Activated naive CD4-positive, alpha-beta T cell treated with anti-CD3 and anti-CD28 coated beads, Interleukin-2, amount 10 ng/mL, durations not matched to agents 7 days and 5 days (primary cell): ENCODE results near the gene TRANK1.
A peak's percentile ranks its signal among the peaks of the same experiment; 100 is the strongest.

Experiments
- CTCF ChIA-PET: fragments of 350-600 bp; sonication (Branson Sonifier 250); formaldehyde crosslinking; loops from one replicate; lab custom pipeline; 2021; ENCODE audit warnings: antibody characterized with exemption; lab: Charles Lee
- DNase-seq: peaks from one replicate; pipeline ENCODE4 v3.0.0-alpha.2; 2020
- H3K27ac Mint-ChIP-seq: one replicate; pipeline ENCODE4 v1.8.0; 2021; ENCODE audit warnings: mild to moderate bottlenecking, moderate library complexity, mixed read lengths
- H3K27me3 Mint-ChIP-seq: one replicate; pipeline ENCODE4 v1.8.0; 2021; ENCODE audit warnings: mild to moderate bottlenecking, mixed read lengths
- H3K36me3 Mint-ChIP-seq: one replicate; pipeline ENCODE4 v1.8.0; 2021; ENCODE audit warnings: mixed read lengths
- H3K4me1 Mint-ChIP-seq: one replicate; pipeline ENCODE4 v1.8.0; 2021; ENCODE audit warnings: mixed read lengths
- H3K4me3 Mint-ChIP-seq: one replicate; pipeline ENCODE4 v1.8.0; 2021; ENCODE audit warnings: mild to moderate bottlenecking, moderate library complexity, mixed read lengths
- H3K9me3 Mint-ChIP-seq: one replicate; pipeline ENCODE4 v1.8.0; 2021; ENCODE audit warnings: mixed read lengths

Gene TRANK1

GRCh38 chr3:36817806-36818533 is 126.9 kb downstream of the TRANK1 start:
- Mint-ChIP-seq H3K36me3 (no peaks in the 10 kb centered on the region), H3K27me3 (peaks cover 8% of the 10 kb centered on the region), H3K27ac (no peak overlapping the region), H3K4me3 (no peak overlapping the region), H3K9me3 (no peaks in the 10 kb centered on the region), H3K4me1 (no peaks in the 10 kb centered on the region)
- DNase-seq: no peak
- CTCF ChIA-PET: no interaction called here

- Mint-ChIP-seq H3K27me3 (peaks cover 8% of the 10 kb centered on the region), H3K4me1 (no peaks in the 10 kb centered on the region), H3K36me3 (no peaks in the 10 kb centered on the region), H3K9me3 (no peaks in the 10 kb centered on the region), H3K4me3 (no peak overlapping the region), H3K27ac (no peak overlapping the region)
- CTCF ChIA-PET: no interaction called here
- DNase-seq: no peak
Observed at GRCh38 chr3:36815375-36815774, 129.5 kb downstream of the TRANK1 start.

- no peaks in the 10 kb centered on the region for H3K36me3 Mint-ChIP-seq
- H3K27ac Mint-ChIP-seq: no peak overlapping the region
- no peak for DNase-seq
- CTCF ChIA-PET: no interaction called here
- H3K4me3 Mint-ChIP-seq: no peak overlapping the region
- H3K4me1 Mint-ChIP-seq: no peaks in the 10 kb centered on the region
- peaks cover 8% of the 10 kb centered on the region for H3K27me3 Mint-ChIP-seq
- H3K9me3 Mint-ChIP-seq: no peaks in the 10 kb centered on the region
Observed at GRCh38 chr3:36814776-36815175, 130.1 kb downstream of the TRANK1 start.

- no peak for DNase-seq
- Mint-ChIP-seq H3K27me3 (peaks cover 8% of the 10 kb centered on the region), H3K4me1 (no peaks in the 10 kb centered on the region), H3K27ac (no peak overlapping the region), H3K4me3 (no peak overlapping the region), H3K36me3 (no peaks in the 10 kb centered on the region), H3K9me3 (no peaks in the 10 kb centered on the region)
- CTCF ChIA-PET: interaction anchor here (2.1 kb wide), 1 partner anchor 145 kb away, joined by 7 read pairs; no protein-coding TSS in a partner anchor
Observed at GRCh38 chr3:36814066-36814717, 130.7 kb downstream of the TRANK1 start.

GRCh38 chr3:36813305-36813704 is 131.5 kb downstream of the TRANK1 start:
- CTCF ChIA-PET: interaction anchor here (2.1 kb wide), 1 partner anchor 146 kb away, joined by 7 read pairs; no protein-coding TSS in a partner anchor
- no peaks in the 10 kb centered on the region for H3K36me3 Mint-ChIP-seq

DNA sequence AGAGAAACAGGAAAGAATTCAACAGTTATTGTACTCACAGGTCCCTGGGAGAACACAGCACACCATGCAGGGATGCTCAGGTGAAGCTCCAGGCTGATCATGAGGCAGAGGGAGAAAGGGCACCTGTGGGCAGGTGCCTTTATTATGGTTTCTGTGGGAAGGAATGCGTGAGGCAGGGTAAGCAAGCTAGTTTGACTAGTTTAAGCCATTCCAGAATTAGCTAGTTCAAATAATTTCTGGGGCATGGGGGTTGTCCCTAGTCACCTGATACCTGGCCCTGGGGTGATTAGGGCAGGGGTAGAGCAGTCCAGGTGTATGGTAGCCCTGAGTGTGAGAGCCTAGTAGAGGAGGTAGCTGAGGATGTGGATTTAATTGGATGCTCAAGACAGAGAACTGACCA is 132.6 kb downstream of the TRANK1 start:
- no peaks in the 10 kb centered on the region for H3K9me3 Mint-ChIP-seq
- no peaks in the 10 kb centered on the region for H3K4me1 Mint-ChIP-seq
- no peaks in the 10 kb centered on the region for H3K36me3 Mint-ChIP-seq
- no peak overlapping the region for H3K4me3 Mint-ChIP-seq
- CTCF ChIA-PET: interaction anchor here (2.1 kb wide), 1 partner anchor 147 kb away, joined by 7 read pairs; no protein-coding TSS in a partner anchor
- DNase-seq: no peak
- H3K27me3 Mint-ChIP-seq: peaks cover 5% of the 10 kb centered on the region
- no peak overlapping the region for H3K27ac Mint-ChIP-seq

More at GRCh38 chr3:36813305-36813704, 131.5 kb downstream of the TRANK1 start:
- Mint-ChIP-seq H3K27me3 (peaks cover 8% of the 10 kb centered on the region), H3K9me3 (no peaks in the 10 kb centered on the region), H3K4me3 (no peak overlapping the region), H3K27ac (peak overlapping the region; percentile 6), H3K4me1 (no peaks in the 10 kb centered on the region)
- no peak for DNase-seq

GRCh38 chr3:36811768-36812167 is 133.1 kb downstream of the TRANK1 start:
- no peaks in the 10 kb centered on the region for H3K4me1 Mint-ChIP-seq

GRCh38 chr3:36804295-36805055 is 140.4 kb downstream of the TRANK1 start:
- Mint-ChIP-seq H3K27ac (no peak overlapping the region), H3K36me3 (no peaks in the 10 kb centered on the region), H3K4me3 (no peak overlapping the region), H3K27me3 (peaks cover 19% of the 10 kb centered on the region), H3K9me3 (peaks cover 1% of the 10 kb centered on the region), H3K4me1 (no peaks in the 10 kb centered on the region)
- CTCF ChIA-PET: no interaction called here
- no peak for DNase-seq

More at GRCh38 chr3:36811768-36812167, 133.1 kb downstream of the TRANK1 start:
- CTCF ChIA-PET: interaction anchor here (2.1 kb wide), 1 partner anchor 147 kb away, joined by 7 read pairs; no protein-coding TSS in a partner anchor
- Mint-ChIP-seq H3K4me3 (no peak overlapping the region), H3K9me3 (no peaks in the 10 kb centered on the region), H3K27ac (no peak overlapping the region), H3K36me3 (no peaks in the 10 kb centered on the region), H3K27me3 (peaks cover 4% of the 10 kb centered on the region)
- no peak for DNase-seq

DNA sequence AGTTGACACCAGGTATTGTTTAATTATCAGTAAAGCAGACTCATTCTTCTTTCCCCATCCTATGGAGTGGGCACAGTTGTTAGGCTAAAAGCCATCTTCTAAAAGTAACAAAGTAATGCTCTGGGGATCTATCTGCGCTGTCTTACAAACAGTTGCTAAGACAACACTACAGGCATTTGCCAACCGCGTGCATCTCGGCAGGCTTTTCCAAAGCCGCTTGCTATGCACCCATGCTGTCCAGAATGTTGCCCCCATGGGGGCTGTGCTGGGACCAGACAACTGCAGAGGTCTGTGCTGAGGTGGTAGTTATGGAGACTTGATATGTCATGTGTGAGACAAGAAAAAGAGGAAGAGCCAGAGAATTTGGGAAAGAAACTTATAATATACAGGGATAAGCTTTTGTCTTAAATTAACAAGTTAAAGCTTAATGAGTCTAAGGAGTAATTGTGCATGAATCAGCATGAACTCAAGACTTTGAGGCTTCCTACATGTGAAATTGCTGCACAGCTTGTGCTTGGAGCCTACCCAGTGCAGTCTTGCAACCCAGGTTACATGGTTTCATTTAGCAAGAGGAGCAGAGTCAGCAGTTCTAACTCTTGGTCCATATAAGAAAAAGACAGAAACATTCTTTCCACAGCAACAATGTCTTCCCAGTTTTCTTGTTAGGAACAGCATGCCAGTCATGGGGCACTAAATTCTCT is 141.6 kb downstream of the TRANK1 start:
- Mint-ChIP-seq H3K27me3 (peaks cover 19% of the 10 kb centered on the region), H3K4me1 (no peaks in the 10 kb centered on the region), H3K4me3 (no peak overlapping the region), H3K9me3 (peaks cover 1% of the 10 kb centered on the region), H3K36me3 (no peaks in the 10 kb centered on the region), H3K27ac (no peak overlapping the region)
- CTCF ChIA-PET: no interaction called here
- DNase-seq: no peak

DNA sequence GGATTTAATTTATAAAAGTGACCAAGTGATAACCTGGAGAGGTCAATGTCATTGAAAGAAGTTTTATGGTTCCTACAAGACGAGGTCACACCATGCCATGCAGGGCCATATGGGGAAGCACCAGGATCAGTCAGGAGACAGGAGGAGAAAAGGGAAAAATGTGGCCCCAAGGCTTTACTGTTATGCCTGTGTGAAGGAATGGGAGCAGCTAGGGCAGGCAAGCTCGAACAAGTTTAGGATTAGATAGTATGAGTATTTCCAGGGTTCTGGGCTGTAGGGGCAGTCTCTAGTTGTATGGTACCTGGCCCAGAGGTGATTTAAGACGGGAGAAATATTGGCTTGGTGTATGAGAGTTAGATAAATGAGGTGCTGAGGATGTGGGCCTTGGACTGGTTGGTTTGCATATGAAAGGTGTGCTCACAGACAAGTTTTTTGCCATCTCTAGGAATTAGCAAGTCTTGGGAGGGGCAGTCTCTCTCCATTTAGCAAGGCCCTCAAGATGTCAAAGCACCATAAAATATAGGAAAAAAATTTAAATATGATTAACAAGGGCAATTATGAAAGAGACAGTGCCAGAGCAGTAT is 144.2 kb downstream of the TRANK1 start:
- CTCF ChIA-PET: no interaction called here
- DNase-seq: no peak
- H3K27ac Mint-ChIP-seq: no peak overlapping the region
- H3K4me3 Mint-ChIP-seq: no peak overlapping the region
- H3K4me1 Mint-ChIP-seq: no peaks in the 10 kb centered on the region
- peaks cover 1% of the 10 kb centered on the region for H3K9me3 Mint-ChIP-seq
- H3K27me3 Mint-ChIP-seq: peaks cover 14% of the 10 kb centered on the region
- no peaks in the 10 kb centered on the region for H3K36me3 Mint-ChIP-seq

DNA sequence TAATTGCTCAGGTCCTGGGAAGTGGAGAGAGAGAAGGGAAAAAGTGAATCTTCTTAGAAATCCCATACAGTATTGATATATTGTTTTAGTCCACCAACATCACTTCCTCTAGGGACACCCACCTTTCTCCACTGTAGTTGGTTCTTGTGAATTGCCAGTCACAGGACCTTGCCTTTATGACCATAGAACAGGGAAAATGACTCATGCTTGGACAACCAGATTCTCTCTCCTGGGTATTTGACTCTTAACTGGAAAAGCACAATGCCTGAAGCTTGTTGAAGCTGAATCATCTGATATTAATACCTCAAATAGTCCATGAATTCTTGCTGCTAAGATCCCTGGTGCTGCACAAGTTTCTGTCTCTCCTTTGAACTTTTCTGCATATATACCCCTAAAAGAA is 148.0 kb downstream of the TRANK1 start:
- H3K4me3 Mint-ChIP-seq: no peak overlapping the region
- H3K9me3 Mint-ChIP-seq: no peaks in the 10 kb centered on the region
- no peak for DNase-seq
- peaks cover 13% of the 10 kb centered on the region for H3K27me3 Mint-ChIP-seq
- CTCF ChIA-PET: no interaction called here
- no peaks in the 10 kb centered on the region for H3K36me3 Mint-ChIP-seq
- no peaks in the 10 kb centered on the region for H3K4me1 Mint-ChIP-seq
- H3K27ac Mint-ChIP-seq: no peak overlapping the region

DNA sequence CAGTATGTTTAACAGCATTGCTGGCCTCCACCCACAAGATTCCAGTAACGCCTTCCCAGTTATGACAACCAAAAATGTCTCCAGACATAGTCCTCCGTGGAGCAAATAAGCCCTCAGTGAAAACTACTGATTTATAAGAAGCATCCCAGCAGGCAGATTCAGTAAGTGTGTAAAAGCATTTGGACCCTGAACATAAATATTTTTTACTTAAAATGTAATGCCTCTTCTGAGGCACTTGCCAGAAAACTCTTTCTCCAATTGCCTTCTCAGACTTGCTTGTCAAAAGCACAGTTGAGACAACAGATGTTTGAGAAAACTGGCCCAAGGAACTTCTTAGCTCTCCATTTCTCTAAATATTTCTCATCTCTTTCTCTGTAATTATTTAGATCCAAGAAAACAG is 148.7 kb downstream of the TRANK1 start:
- DNase-seq: no peak
- Mint-ChIP-seq H3K27me3 (peaks cover 12% of the 10 kb centered on the region), H3K9me3 (no peaks in the 10 kb centered on the region), H3K4me3 (no peak overlapping the region), H3K4me1 (no peaks in the 10 kb centered on the region), H3K27ac (no peak overlapping the region), H3K36me3 (no peaks in the 10 kb centered on the region)
- CTCF ChIA-PET: no interaction called here

DNA sequence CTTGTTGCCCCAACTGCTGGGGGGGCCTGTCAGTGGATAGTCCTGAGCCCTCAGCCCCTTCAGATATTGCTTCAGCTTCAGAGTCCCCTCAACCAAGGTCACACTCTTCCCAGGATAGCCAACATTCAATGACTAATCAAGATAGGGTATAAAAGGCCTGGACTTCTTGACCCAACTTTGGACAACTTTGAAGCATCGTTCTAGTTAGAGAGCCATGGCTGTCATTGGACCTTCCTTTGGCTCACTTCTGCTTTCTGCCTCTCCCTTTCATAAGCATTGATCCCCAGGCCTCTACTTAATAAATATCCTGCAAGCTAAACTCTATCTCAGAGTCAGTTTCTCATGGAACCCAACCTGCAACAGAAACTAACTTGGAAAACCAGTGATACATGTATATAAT is 149.2 kb downstream of the TRANK1 start:
- Mint-ChIP-seq H3K27ac (no peak overlapping the region), H3K9me3 (no peaks in the 10 kb centered on the region), H3K4me1 (no peaks in the 10 kb centered on the region), H3K36me3 (no peaks in the 10 kb centered on the region), H3K4me3 (no peak overlapping the region), H3K27me3 (peaks cover 17% of the 10 kb centered on the region)
- CTCF ChIA-PET: no interaction called here
- DNase-seq: no peak
